Mesenchymal stem cell (in vitro differentiated cells and primary cell): ENCODE measurements around the gene TMEM123.

Experiments used
- DNase-seq: peaks from one replicate; pipeline ENCODE4 v3.0.0-alpha.2; 2013
- H2AFZ ChIP-seq: one replicate; pipeline ENCODE4 v1.6.1; 2013; ENCODE audit warnings: low read depth, mild to moderate bottlenecking, control low read depth, inconsistent platforms, low read length, moderate library complexity
- H2AK5ac ChIP-seq: 2 replicates; pipeline ENCODE4 v1.6.1; 2013; ENCODE audit warnings: low read length, moderate library complexity, mild to moderate bottlenecking, inconsistent platforms; ENCODE audit not compliant: severe bottlenecking
- H2BK120ac ChIP-seq: one replicate; pipeline ENCODE4 v1.6.1; 2013; ENCODE audit warnings: low read depth, mild to moderate bottlenecking, inconsistent platforms, low read length, moderate library complexity
- H2BK12ac ChIP-seq, 2 experiments: one replicate each; pipeline ENCODE4 v1.6.1; 2013; ENCODE audit warnings: inconsistent platforms in 2 of 2, low read length in 2 of 2, mild to moderate bottlenecking in 2 of 2, moderate library complexity in 2 of 2, control low read depth in 1 of 2
- H2BK15ac ChIP-seq: one replicate; pipeline ENCODE4 v1.6.1; 2013; ENCODE audit warnings: mild to moderate bottlenecking, low read depth, inconsistent platforms; ENCODE audit not compliant: poor library complexity, severe bottlenecking
- H2BK5ac ChIP-seq: 2 replicates; pipeline ENCODE4 v1.6.1; 2013; ENCODE audit warnings: low read depth, mild to moderate bottlenecking, low read length, control low read depth, inconsistent platforms; ENCODE audit not compliant: poor library complexity, severe bottlenecking
- H3K14ac ChIP-seq, 2 experiments: one replicate each; pipeline ENCODE4 v1.6.1; 2013; ENCODE audit warnings: inconsistent platforms in 2 of 2, low read length in 2 of 2, control low read depth in 1 of 2, mild to moderate bottlenecking in 1 of 2, moderate library complexity in 1 of 2
- H3K18ac ChIP-seq, 2 experiments: one replicate each; pipeline ENCODE4 v1.6.1; 2013; ENCODE audit warnings: inconsistent platforms in 2 of 2, low read length in 2 of 2, control low read depth in 1 of 2, low read depth in 1 of 2, mild to moderate bottlenecking in 1 of 2
- H3K23ac ChIP-seq, 2 experiments: one replicate each; pipeline ENCODE4 v1.6.1; 2013; ENCODE audit warnings: inconsistent platforms in 2 of 2, low read length in 2 of 2, mild to moderate bottlenecking in 2 of 2, moderate library complexity in 2 of 2, control low read depth in 1 of 2
- H3K27ac ChIP-seq: 2 replicates; pipeline ENCODE4 v1.5.1; 2013; ENCODE audit warnings: mild to moderate bottlenecking, moderate library complexity, low read length, control low read depth, inconsistent platforms; ENCODE audit not compliant: poor library complexity, severe bottlenecking
- H3K27me3 ChIP-seq, 2 experiments: 2 replicates each; pipeline versions ENCODE4 v1.6.1 to v1.7.0; 2013; ENCODE audit warnings: low read length in 2 of 2, mild to moderate bottlenecking in 2 of 2, moderate library complexity in 2 of 2, control low read depth in 1 of 2, inconsistent platforms in 1 of 2; ENCODE audit not compliant: control insufficient read depth in 1 of 2, insufficient read depth in 1 of 2
- H3K36me3 ChIP-seq, 2 experiments: 2 replicates each; pipeline versions ENCODE4 v1.6.1 to v1.7.0; 2013; ENCODE audit warnings: low read length in 2 of 2, control low read depth in 1 of 2, inconsistent platforms in 1 of 2, low read depth in 1 of 2, mild to moderate bottlenecking in 1 of 2; ENCODE audit not compliant: insufficient read depth in 2 of 2, control insufficient read depth in 1 of 2
- H3K4ac ChIP-seq, 2 experiments: one replicate each; pipeline ENCODE4 v1.6.1; 2013; ENCODE audit warnings: inconsistent platforms in 2 of 2, low read length in 2 of 2, mild to moderate bottlenecking in 2 of 2, moderate library complexity in 2 of 2, control low read depth in 1 of 2, low read depth in 1 of 2
- H3K4me1 ChIP-seq: 2 replicates; pipeline ENCODE4 v1.6.1; 2013; ENCODE audit warnings: low read depth, low read length, control low read depth; ENCODE audit not compliant: control insufficient read depth, insufficient read depth
- H3K4me2 ChIP-seq: 2 replicates; pipeline ENCODE4 v1.6.1; 2013; ENCODE audit warnings: low read length, mild to moderate bottlenecking, inconsistent platforms; ENCODE audit not compliant: poor library complexity, severe bottlenecking
- H3K4me3 ChIP-seq, 2 experiments: 2 replicates each; pipeline versions ENCODE4 v1.5.1 to v1.7.0; 2013; ENCODE audit warnings: low read length in 2 of 2, mild to moderate bottlenecking in 2 of 2, control low read depth in 1 of 2, low read depth in 1 of 2; ENCODE audit not compliant: insufficient read depth in 1 of 2
- H3K79me1 ChIP-seq: replicated peaks from 2 replicates; pipeline ENCODE4 v1.6.1; 2013; ENCODE audit warnings: mild to moderate bottlenecking, control low read depth, low read length, inconsistent platforms; ENCODE audit not compliant: poor library complexity, severe bottlenecking
- H3K9ac ChIP-seq: 2 replicates; pipeline ENCODE4 v1.7.0; 2013; ENCODE audit warnings: mild to moderate bottlenecking, low read length, moderate library complexity
- H3K9me3 ChIP-seq: 2 replicates; pipeline ENCODE4 v1.7.0; 2013; ENCODE audit warnings: mild to moderate bottlenecking, low read length; ENCODE audit not compliant: control insufficient read depth
- H4K8ac ChIP-seq: one replicate; pipeline ENCODE4 v1.6.1; 2013; ENCODE audit warnings: inconsistent platforms, mild to moderate bottlenecking, low read length, moderate library complexity
- H4K91ac ChIP-seq: one replicate; pipeline ENCODE4 v1.6.1; 2013; ENCODE audit warnings: mild to moderate bottlenecking, low read length, inconsistent platforms
- WGBS: methylation state at CpG from one replicate; pipeline ENCODE4 v1.1.7; 2013; ENCODE audit warnings: mixed read lengths; 5-methylcytosine and 5-hydroxymethylcytosine counted together

The TMEM123 gene

DNA sequence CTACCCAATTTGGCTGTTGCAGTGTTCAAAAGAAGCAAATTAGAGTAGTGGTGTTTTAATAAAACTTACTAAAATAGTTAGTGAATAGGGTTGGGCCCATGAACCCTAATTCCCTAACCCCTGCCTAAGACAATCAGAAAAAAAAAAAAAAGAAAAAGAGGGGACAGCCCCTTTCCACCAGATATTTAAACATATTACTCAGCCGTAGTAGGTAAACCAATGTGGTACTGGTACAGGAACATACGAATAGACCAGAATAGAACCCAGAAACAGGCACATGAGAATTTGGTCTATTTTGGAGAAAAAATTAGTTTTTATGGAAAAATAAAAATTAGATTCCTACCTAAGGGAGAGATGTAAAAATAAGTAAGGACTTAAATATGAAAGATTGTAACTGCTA lies 39.4 kb upstream of the TMEM123 start:
- H3K79me1 ChIP-seq, result no peaks in the 10 kb centered on the region
- H3K27ac ChIP-seq, result no peak overlapping the region
- no peak for DNase-seq
- no peak overlapping the region for H3K14ac ChIP-seq
- H3K9ac ChIP-seq, result no peak overlapping the region
- H3K9me3 ChIP-seq, result no peaks in the 10 kb centered on the region
- H3K4ac ChIP-seq, result no peak overlapping the region
- no peak overlapping the region for H4K8ac ChIP-seq
- no peak overlapping the region for H2AK5ac ChIP-seq
- no peak overlapping the region for H2BK5ac ChIP-seq
- H3K4me1 ChIP-seq, result peaks cover 2% of the 10 kb centered on the region
- no peak overlapping the region for H3K4me2 ChIP-seq
- H4K91ac ChIP-seq, result no peak overlapping the region
- no peak overlapping the region for H2BK12ac ChIP-seq
- no peaks in the 10 kb centered on the region for H3K27me3 ChIP-seq
- H3K36me3 ChIP-seq, result no peaks in the 10 kb centered on the region
- H3K23ac ChIP-seq, result no peak overlapping the region
- WGBS, result 100% methylated on average over 2 of the region's 2 CpGs
- no peak overlapping the region for H3K18ac ChIP-seq
- no peak overlapping the region for H3K4me3 ChIP-seq
- H2BK120ac ChIP-seq, result no peak overlapping the region
- no peak overlapping the region for H2BK15ac ChIP-seq
- H2AFZ ChIP-seq, result no peak overlapping the region

DNA sequence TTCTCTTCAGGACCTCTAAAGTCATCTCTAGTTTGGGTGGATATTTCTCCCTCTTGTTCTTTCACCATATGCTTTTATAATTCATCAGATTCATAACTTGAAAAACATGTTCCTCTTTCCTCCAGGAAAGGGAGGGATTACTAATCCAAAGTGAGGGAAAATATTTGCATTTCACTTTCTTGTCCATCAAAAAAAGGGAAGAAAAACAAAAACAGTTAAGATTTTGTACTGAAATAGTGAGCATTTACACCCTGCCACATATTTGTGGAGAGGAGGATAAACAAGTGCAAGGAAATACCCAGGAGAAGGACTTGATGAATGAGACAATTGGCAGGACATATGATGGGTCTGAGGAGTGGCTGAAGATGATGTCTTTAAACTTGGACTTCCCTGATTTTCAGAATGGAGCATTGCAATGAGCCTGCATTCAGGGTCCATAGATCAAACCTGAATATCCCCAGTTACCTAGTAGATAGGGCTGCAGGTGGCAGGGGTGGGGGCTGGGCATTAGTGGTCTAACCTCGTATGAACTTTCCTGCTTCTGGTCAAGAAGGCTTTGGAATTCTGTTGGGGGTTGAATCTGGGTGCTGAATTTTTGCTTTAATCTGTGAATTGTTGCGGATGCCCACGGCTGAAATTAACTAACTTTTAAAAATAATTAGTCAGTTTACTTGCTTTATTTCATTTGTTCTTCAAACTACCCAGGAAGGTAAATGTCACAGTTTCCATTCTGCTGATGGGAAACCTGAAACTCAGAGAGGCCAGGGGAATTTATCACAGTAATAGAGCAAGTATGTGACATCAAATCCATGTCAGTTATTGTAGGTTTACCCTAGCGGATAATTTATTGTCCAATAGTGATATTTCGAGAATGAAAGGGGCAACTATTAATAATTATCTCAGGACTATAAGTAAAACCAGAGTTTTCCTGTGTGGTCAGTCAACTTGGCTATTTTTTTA lies 36.9 kb upstream of the TMEM123 start:
- H2BK5ac ChIP-seq, result no peak overlapping the region
- no peak overlapping the region for H2AFZ ChIP-seq
- H3K4ac ChIP-seq, result no peak overlapping the region
- H2AK5ac ChIP-seq, result no peak overlapping the region
- no peak overlapping the region for H3K4me2 ChIP-seq
- H4K8ac ChIP-seq, result no peak overlapping the region
- no peaks in the 10 kb centered on the region for H3K36me3 ChIP-seq
- no peak overlapping the region for H3K18ac ChIP-seq
- no peaks in the 10 kb centered on the region for H3K27me3 ChIP-seq
- H2BK12ac ChIP-seq, result no peak overlapping the region
- no peak overlapping the region for H3K14ac ChIP-seq
- 67% methylated on average over 3 of the region's 5 CpGs for WGBS
- H3K4me3 ChIP-seq, result no peak overlapping the region
- no peak overlapping the region for H4K91ac ChIP-seq
- DNase-seq, result no peak
- H3K79me1 ChIP-seq, result no peaks in the 10 kb centered on the region
- peaks cover 2% of the 10 kb centered on the region for H3K4me1 ChIP-seq
- H3K23ac ChIP-seq, result no peak overlapping the region
- no peak overlapping the region for H3K9ac ChIP-seq
- H2BK15ac ChIP-seq, result no peak overlapping the region
- H3K9me3 ChIP-seq, result no peaks in the 10 kb centered on the region
- no peak overlapping the region for H3K27ac ChIP-seq
- no peak overlapping the region for H2BK120ac ChIP-seq

DNA sequence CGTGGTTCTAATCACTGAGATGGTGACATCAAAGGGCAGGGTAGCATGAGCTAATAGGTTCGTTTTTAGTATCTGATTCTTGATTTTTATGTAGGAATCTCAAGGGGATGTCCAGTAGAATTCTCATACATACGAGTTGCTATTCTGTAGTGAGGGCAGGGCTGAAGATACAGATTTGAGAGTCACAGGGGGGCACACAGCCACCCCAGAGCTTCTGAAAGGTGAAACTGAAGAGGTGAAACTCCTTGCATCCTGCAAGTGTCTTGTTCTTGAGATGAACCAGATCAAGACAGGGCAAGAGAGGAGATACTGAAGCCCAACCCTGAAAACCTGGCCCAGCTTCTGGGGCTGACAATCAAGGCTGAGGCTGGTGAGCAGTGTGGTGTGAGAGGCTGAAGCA lies 35.6 kb upstream of the TMEM123 start:
- Histone ChIP-seq H4K8ac (no peak overlapping the region), H3K79me1 (no peaks in the 10 kb centered on the region), H2AK5ac (no peak overlapping the region), H4K91ac (no peak overlapping the region), H3K27me3 (no peaks in the 10 kb centered on the region), H2BK120ac (no peak overlapping the region), H3K4me3 (no peak overlapping the region), H3K9me3 (no peaks in the 10 kb centered on the region), H2BK5ac (no peak overlapping the region), H2BK12ac (no peak overlapping the region), H3K9ac (no peak overlapping the region), H3K23ac (no peak overlapping the region), H3K18ac (no peak overlapping the region), H3K27ac (no peak overlapping the region), H3K4ac (no peak overlapping the region), H3K36me3 (no peaks in the 10 kb centered on the region), H3K4me1 (peaks cover 2% of the 10 kb centered on the region), H3K4me2 (no peak overlapping the region), H3K14ac (no peak overlapping the region), H2AFZ (no peak overlapping the region), H2BK15ac (no peak overlapping the region)
- WGBS, result 81% methylated on average over 3 of the region's 3 CpGs
- no peak for DNase-seq

DNA sequence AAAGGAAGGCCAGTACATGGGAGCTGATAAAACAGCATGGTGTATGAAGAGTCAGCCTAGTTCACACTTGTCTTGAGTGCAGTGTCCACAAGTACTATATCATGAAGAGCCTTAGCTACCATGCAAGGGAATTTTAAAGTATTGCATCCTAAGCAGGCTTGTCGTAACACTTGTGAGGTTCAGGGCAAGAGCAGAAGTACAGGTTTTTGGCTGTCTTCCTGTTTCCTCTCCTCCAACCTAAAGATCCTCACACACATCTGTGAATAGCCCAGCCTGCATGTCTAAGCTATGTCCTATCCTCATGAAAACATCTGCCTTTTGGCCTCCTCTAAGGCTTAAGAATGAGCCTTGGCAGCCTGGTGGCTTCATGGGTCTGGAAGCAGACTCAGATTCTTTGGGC lies 34.6 kb upstream of the TMEM123 start:
- H3K36me3 ChIP-seq, result no peaks in the 10 kb centered on the region
- peaks cover 2% of the 10 kb centered on the region for H3K4me1 ChIP-seq
- no peak overlapping the region for H4K8ac ChIP-seq
- no peak for DNase-seq
- no peak overlapping the region for H2BK5ac ChIP-seq
- no peak overlapping the region for H3K9ac ChIP-seq
- no peak overlapping the region for H3K4ac ChIP-seq
- H3K4me2 ChIP-seq, result no peak overlapping the region
- WGBS, result 69% methylated on average over 1 of the region's 1 CpG
- no peaks in the 10 kb centered on the region for H3K27me3 ChIP-seq
- H3K9me3 ChIP-seq, result no peaks in the 10 kb centered on the region
- H3K23ac ChIP-seq, result no peak overlapping the region
- H2AFZ ChIP-seq, result no peak overlapping the region
- H3K79me1 ChIP-seq, result no peaks in the 10 kb centered on the region
- no peak overlapping the region for H2BK120ac ChIP-seq
- H3K18ac ChIP-seq, result no peak overlapping the region
- no peak overlapping the region for H4K91ac ChIP-seq
- H2AK5ac ChIP-seq, result no peak overlapping the region
- H2BK15ac ChIP-seq, result no peak overlapping the region
- H3K27ac ChIP-seq, result no peak overlapping the region
- H2BK12ac ChIP-seq, result no peak overlapping the region
- no peak overlapping the region for H3K14ac ChIP-seq
- no peak overlapping the region for H3K4me3 ChIP-seq
